HG02970 (cell line): ENCODE measurements around the gene VAV3.

Source experiments
- ATAC-seq: cut with Tn5 transposase; IDR thresholded peaks from one replicate; pipeline ENCODE4 v1.9.1; 2021; ENCODE audit warnings: mild to moderate bottlenecking, moderate library complexity, moderate number of reproducible peaks; ENCODE audit not compliant: unreplicated experiment, low FRiP score

The VAV3 gene

DNA sequence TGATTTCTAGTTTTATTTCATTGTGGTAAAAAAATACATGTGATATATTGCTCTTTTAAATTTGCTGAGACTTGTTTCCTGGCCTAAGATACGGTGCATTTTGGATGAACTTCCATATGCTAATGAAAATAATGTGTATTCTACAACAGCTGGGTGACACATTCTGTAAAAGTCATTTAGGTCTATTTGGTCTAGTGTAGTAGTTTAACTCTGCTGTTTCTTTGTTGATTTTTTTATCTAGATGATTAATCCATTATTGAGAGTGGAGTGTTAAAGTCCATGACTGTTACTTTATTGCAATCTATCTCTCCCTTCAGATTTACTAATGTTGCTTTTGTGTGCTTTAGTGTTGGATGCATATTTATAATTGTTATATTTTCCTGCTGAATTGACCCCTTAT lies 161.4 kb downstream of the VAV3 start:
- ATAC-seq, result no peak

DNA sequence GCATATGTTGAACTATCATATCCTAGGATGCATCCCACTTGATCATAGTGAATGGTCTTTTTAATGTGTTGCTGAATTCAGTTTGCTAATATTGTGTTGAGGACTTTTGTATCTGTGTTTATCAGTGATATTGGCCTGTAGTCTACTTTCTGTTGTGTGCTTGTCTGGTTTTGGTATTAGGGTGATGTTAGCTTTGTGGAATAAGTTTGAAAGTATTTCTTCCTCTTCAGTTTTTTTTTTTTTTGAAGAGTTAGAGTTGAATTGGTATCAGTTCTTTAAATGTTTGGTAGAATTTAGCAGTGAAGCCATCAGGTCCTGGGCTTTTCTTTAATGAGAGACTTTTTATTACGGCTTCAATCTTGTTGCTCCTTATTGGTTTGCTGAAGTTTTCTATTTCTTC lies 162.3 kb downstream of the VAV3 start:
- ATAC-seq, result no peak

DNA sequence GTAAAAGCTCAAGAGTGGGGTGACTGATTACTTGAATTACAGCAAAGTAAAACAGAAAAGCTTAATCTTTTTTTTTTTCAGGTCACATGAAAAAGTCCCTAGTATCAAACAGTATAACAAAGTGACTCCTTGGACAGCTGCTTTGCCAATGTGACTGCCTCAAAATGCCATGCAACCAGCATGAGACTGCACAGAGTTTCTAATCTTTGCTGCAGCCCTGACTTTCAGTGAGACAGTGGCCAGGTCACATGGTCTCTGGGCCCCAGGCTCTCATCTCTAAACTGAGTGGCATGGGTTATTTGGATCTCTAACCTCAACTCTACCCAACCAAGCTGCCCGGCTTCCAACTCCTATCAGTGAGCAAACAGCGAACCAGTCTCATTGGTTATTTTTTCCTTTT lies 169.0 kb downstream of the VAV3 start:
- no peak for ATAC-seq

DNA sequence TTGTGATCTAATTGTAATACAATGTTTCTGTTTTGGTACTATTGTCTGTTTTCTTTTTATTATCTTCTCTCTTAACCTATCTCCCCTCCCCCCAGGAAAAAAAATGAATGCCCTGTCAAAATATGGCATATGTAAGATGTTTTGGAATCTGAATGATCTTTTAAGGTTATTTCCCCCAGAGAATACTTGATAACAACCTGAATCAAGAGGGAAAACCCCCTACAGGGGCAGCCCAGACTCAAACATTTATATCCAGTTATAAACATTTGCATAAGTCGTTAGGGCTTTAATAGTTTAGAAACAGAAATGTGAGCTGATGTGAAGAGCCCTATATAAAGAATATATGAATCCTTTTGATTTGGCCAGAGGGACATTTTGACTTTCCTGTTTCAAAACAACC lies 169.5 kb downstream of the VAV3 start:
- ATAC-seq, result no peak

DNA sequence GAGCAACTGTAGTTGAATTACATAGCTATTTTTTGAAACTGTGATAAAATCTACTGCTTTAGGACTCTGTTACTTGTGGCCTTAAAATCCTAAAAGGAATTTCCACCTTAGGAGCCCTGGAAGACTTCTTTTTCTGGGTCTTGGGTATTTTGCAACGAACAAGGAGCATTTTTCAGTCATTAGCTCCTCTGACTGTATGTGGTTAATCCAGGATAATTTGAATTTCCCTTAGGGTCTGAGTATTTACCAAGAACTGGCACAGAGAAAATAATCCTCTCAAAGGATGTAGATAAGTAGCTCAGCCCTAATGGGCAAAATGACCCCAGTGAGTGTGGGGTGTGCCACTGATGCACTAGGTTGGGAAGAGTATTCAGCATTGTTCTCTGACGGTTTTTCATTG lies 170.4 kb downstream of the VAV3 start:
- ATAC-seq, result no peak

DNA sequence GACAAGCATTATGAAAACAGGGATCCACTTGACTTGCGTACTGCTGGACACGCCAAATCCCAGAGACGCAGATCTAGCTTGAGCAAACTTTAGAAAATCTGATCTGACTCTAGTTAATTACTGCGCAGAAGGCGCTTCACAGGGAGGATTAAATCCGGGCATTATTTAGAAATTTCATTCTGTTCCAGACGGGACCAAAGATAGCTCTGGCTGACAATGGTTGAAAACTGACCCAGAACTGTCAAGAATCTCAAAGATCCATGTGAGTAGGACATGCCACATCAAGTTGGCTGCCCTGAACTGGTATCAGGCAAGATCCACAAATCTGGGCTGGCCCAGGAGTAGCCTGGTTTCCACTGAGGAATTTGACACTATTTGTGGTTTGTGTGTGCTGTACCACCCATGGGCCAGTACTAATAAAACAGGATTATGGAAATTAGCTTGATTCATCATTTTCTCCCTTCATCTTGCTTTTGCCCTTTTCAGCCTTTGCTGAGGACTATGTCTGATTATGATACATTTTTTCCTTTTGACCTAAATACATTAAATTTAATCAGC lies 171.0 kb downstream of the VAV3 start:
- no peak for ATAC-seq

DNA sequence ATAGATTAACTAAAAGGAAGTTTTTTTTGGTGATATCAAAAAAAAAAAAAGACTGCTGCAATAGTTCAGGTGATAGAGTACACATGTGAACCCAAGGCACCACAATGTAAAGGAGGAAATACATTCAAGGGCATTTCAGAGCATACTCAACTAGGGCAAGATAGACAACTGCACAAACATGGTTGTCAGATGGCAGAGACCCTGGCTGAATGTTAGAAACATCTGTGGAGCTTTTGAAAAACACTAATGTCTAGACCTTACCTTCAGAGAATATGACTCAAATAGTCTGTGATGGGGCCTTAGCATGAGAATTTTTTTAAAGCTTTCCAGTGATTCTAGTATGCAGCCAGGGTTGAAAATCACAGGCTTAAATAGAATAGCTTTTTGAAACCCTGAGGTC lies 173.6 kb downstream of the VAV3 start:
- no peak for ATAC-seq

DNA sequence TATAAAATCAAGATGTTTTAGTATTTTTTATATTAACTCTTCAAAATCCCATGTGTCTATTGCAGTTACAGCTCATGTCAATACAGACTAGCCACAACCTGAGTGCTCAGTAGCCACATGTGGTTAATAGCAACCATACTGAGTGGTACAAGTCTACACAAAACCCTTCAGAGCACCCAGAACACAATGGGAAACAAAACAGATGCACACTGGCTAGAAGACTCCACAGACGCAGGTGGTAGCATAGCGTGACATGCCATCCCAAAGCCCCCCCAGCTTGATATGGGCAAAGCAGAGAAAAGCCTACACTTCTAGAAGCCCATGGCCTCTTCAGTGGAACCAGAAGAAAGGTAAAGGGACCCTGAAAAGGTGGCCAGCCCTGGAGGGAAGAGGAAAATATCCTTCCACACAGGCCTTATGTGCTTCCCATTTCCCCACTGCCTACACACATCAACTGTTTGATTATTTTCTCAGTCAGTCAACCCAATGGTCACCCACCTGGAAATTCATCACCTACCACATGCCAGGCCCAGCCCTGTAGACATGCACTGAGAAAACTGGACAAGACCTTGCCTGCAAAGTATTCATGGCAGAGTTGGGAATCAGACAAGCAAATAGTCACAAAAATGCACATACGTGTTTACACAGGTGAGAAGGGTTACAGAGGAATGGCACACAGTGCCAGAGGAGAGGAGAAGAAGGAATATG lies 175.0 kb downstream of the VAV3 start:
- ATAC-seq, result no peak

DNA sequence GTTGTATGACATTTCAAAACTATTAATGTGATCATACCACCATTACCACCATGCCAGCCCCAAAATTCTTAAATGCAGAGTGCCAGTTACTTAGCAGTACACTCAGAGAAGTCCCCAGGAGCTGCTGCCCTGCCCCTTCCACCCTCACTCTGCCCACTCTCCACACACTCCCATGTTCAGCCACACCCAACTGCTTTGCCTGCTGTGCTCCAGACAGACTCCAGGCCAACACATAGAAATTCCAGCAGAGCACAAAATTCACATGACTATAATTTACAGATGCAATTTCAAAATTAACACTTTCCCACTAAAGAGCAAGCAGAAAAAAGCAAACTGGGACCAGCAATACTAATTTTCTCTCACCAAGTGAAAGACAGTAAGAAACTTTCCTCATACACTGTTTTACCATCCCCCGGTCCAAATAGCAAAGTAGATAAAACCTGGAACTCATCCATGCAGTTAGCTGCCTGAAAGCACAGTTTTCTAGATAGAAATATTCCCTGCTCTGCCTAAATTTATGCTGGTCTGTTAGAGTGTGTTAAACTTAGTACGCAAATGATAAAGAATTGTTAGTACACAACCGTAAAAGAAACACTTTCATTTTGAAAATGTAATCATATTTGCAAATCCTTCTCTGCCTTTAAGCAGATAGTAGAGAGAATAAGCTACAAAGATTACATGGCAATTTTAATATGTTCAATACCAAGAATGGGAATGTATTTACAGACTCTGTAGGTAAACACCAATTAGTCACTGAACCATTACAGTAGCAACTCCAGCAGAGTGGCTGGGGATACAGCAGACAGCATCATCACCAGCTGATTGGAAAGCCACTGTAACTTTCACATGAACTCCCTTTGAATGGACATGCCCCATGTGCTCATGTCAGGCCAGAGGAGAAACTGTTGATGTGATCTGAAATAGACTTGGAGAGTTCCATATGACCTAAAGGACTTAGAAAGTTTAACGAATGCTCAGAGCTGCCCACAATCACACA lies 176.5 kb downstream of the VAV3 start:
- no peak for ATAC-seq

DNA sequence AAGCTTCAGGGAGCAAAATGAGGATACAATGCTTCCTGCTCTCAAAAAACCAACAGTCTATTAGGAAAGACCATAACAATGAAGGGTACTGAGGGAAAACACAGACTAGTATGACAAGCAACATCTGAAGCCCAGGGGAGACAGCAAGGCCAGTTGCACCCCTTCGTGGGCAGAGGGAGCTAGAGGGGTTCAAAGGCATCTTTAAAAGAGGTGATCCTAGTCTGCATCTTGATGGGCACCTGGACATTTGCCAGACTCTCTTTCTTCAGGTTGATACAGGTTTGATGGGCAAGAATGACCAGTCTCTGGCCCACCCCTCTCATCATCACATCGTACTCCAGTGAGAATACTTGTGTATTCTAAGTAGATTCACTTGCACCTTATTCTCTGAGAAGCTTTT lies 177.7 kb downstream of the VAV3 start:
- ATAC-seq, result no peak

DNA sequence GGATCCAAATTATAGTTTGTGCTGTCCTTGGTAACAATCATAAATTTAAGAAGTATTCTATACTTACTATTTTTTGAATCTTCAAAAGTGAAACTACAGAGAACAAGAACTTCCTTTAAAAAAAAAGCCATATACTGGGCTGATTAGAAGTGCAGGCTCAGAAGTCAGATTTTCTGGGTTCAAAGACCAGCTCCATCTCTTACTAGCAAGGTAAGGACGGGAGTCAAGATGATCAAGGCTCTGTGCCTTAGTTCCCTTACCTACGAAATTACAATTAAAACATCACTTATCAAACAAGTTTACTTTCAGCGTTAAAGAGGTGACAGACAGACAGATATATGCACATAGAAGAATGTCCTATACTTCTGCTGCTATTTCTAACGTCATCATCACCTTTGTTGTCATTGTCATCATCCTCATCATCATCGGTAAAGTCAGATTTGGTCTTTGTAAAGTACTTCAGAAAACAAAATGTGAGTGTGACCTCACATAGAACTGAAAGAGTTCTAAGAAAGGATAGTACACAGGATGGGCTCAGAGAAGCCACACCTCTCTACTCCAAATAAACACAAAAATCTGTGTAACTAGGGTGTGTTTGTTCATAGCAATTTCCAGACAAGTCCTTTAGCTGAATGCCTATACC lies 178.7 kb downstream of the VAV3 start:
- no peak for ATAC-seq

DNA sequence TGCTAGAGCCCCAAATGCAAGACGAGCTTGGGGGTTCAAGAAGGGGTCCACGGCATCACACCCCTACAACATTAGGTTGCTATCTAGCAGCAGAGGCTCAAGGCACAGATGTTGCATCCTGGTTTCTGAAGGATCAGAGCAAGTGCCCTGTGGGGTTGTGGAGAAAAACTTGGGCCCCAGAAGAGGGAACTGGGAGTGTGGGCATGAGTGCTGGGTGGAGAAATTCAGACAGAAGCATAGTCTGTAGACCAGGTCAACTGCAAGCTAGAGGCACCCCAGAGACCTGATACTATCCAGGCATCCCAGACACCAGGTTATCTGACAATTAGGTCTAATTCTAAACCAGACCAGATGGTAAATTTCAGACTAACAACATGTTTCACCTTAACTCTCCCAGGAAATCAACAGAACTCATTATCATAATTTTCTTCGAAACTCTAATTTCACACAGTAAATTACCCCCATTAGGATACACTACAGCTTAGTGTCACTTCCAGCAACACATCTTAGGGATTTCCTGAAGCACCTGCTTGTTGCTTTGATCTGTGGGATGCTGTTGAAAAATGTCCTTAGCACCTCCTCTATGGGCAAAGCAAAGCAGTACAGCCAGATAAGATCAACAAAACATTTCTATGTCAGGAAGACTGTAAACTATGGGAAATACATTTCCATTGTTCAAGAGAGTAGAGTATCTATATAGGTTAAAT lies 179.3 kb downstream of the VAV3 start:
- no peak for ATAC-seq

DNA sequence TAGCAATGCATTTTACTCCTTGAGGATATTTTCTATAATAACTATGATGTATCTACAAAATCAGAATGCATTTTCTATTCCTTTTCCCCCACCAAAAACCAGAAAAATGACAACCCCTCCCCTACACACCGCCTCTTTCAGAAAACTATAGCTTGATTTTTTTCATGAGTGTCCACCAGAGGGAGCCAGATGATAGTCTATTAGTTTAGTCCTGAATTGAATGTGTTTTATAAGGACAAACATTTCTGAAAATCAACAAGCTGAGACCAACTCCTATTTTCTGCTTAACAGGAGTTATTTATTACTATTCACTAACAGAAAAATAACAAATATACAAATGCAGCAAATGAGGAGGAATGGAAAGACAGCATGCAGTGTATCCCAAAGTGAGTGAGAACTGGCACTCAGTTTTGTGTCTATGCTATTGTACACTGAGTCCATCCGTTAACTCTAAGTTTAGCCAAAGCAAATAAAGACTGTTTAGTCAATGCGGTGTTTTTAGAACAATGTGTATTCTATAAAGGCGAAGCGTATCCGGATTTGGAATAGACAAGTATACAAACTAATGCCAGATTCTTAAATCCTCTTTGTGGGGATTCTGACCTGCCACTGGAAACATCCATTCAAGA lies 182.6 kb downstream of the VAV3 start:
- ATAC-seq, result no peak

DNA sequence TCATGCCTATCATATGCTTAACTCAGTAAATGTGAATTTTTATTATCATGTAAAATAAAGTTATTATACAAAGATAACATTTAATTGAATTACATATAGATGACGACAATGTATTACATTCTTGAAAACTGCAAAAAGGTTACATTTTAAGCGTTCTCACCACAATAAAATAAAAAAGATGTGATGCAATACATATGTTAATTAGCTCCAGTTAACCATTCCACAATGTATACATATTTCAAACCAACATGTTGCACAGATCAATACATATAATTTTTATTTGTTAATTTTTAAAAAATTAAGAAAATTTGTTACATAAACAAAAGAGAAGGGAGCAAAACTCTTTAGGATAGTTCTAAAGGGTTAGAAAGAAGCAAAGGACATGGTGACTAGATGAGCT lies 183.7 kb downstream of the VAV3 start:
- no peak for ATAC-seq

DNA sequence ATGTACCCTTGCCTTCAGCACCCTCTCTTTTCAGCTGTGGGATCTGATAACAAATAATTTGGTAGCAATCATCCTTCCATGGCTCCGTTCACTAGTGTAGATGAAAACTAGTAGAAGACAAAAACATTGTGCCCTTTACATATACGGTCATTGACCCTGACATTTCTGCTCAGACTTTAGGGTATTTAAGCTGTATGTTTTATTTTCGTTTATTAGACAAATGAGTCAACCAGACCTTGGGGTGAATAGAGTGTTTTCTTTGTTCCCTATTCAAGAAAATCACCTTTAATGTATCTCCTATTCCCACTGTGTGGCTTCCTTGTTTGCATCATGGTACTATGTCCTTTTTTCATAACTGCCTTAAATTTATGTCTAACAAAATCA lies 187.3 kb downstream of the VAV3 start:
- ATAC-seq, result peak; percentile 5

DNA sequence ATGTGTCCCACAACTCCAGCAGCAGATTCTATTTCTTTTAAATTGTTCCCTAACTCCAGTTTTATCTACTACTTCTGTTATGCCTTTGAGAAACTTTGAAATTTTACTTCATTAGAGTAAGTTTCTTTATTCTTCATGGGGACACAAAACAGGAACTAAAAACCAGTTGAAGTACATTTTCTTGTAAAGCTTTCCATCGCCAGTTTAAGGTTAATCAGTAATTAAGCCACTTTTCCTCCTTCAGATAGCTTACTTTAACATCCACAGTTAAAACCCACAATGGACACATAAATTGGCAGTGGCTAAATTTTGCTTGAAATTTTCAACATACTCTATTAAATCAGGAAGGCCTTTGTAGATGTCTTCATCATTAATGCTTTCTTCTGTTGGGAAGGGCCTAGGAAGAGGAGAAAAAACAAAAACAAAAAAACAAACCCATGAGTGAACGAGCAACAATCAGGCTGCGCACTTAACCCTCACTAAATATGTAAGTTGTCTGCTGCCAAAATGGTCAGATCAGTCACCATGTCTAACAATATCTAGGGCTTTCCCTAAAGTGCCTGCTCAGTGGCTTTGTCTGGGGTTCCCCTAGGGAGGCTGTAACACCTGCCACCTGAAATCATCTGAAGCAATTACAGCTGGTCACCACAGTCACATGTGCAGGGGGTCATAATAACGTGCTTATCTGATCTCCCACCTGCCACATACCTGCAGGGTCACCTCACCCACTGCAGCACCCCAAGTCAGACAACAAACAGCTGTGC lies 187.9 kb downstream of the VAV3 start:
- ATAC-seq, result peak; percentile 91

DNA sequence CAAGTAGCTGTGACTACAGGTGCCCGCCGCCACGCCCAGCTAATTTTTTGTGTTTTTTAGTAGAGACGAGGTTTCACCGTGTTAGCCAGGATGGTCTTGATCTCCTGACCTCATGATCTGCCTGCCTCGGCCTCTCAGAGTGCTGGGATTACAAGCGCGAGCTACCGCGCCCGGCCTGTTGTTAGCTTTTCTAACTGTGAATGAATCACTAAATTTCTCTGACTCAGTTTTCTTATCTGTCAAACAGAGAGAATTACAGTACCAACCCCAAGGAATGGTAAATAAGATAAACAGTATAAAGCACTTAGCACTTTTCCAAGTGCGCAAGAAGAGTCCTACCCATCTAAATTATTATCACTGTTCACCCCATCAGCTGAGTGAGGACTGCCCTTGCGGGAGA lies 193.6 kb downstream of the VAV3 start:
- ATAC-seq, result no peak

DNA sequence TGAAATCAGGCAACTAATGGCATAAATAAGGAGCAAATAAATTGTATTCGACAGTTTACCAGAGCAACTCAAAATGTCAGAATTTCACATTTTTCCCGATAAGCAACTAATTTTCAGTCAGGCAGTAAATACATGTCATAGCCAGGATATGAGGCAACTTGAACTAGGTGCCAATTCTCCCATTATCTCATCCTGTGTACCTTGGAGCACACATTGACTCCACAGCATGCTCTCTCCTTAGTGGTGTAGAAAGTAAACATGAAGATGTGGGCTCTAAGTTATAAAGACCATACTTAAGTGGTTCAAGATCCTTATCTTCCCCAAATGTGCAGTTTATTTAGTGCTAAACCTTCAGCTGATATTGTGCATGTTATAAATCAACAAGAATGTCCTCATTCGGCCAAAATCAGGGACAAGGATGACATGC lies 197.8 kb downstream of the VAV3 start:
- no peak for ATAC-seq

DNA sequence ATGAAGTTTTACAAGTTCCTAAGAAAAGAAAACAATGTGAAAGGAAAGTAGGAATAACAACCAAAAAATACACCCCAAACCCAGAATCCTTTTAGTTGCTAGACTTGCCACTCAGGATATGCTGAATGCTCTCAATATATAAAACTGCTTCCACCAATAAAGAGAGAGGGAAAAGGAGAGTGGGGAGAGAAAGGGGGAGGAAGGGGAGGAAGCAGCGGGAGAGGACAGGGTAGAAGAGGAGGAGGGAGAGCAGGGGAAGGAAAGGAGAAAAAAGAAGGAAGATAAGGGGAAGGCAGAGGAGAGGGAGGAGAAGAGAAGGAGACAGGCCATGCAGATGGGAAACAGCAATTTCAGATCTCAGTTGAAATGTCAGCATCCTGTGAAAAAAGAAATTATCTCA lies 198.4 kb downstream of the VAV3 start:
- no peak for ATAC-seq
